Breast epithelium (tissue), 3 donors: ENCODE results near the gene TTC7B.

ENCODE experiments used
- CTCF ChIP-seq, 3 donors: fragments of 450-650 bp; IDR thresholded peaks; one replicate each; pipeline ENCODE4 v1.5.1; 2016 to 2017; ENCODE audit warnings: antibody characterized with exemption in 3 of 3, mild to moderate bottlenecking in 3 of 3, moderate library complexity in 3 of 3
- POLR2A ChIP-seq: fragments of 450-650 bp; IDR thresholded peaks from one replicate; pipeline ENCODE4 v1.6.1; 2016; ENCODE audit warnings: antibody characterized with exemption, mild to moderate bottlenecking, moderate library complexity

- TF ChIP-seq CTCF (IDR thresholded peaks at IDR 0.05) = no peak
- no peak for TF ChIP-seq POLR2A
These were observed 36.9 kb upstream of the TTC7B start for GRCh38 chr14:90853116-90853515.
